Cardiac fibroblast (primary cell): ENCODE results near the gene ACTN1.
A peak's percentile ranks its signal among the peaks of the same experiment; 100 is the strongest.

Source experiments
- DNase-seq, 2 donors: peaks; one replicate each; pipeline versions ENCODE4 v3.0.0 to v3.0.0-alpha.2; 2010; ENCODE audit warnings: low read depth in 2 of 2
- H3K4me3 ChIP-seq, 2 donors: replicated peaks in 1 of 2; 1 replicate in 1 of 2; 2 replicates in 1 of 2; pipeline ENCODE4 v1.5.1; 2011; ENCODE audit warnings: low read depth in 2 of 2, low read length in 2 of 2, mild to moderate bottlenecking in 2 of 2, moderate library complexity in 1 of 2
- TF ChIP-seq, protein P1 (sequence below): IDR thresholded peaks from one replicate; pipeline ENCODE4 v1.5.1; 2011; ENCODE audit warnings: low read depth, mild to moderate bottlenecking, low read length, inconsistent platforms

ACTN1 gene

DNA sequence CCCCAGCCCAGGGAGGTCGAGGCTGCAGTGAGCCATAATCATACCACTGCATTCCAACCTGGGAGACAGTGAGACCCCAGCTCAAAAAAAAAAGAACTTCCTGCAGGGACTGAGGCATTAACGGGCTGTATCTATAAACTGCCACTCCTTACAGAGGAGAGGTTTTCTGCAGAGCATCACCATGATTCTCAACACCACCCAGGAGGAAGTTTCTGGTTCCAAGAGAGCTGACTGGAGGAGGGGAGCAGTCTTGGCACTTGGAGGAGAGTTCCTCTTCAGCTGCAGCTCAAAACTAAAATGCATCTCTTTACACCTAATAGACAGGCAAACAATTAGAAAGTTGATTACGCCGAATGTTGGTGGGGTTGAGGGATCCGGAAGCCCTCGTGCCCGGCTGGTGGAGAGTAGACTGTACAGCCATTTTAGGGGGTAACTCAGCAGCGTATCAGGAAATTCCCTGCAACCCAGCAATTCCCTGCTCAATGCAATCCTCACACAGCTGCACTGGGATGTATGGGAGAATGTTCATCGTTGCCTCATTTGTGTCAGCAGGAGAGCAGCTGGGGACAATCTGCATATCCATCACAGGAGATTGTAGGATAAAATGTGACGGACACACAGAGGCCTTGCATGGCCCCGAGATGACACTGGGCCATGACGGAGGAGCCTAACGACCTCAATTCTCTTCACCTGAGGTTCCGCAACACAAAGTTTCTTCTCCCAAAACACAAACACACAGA is 36.6 kb downstream of the ACTN1 start:
- TF ChIP-seq, protein P1, sequence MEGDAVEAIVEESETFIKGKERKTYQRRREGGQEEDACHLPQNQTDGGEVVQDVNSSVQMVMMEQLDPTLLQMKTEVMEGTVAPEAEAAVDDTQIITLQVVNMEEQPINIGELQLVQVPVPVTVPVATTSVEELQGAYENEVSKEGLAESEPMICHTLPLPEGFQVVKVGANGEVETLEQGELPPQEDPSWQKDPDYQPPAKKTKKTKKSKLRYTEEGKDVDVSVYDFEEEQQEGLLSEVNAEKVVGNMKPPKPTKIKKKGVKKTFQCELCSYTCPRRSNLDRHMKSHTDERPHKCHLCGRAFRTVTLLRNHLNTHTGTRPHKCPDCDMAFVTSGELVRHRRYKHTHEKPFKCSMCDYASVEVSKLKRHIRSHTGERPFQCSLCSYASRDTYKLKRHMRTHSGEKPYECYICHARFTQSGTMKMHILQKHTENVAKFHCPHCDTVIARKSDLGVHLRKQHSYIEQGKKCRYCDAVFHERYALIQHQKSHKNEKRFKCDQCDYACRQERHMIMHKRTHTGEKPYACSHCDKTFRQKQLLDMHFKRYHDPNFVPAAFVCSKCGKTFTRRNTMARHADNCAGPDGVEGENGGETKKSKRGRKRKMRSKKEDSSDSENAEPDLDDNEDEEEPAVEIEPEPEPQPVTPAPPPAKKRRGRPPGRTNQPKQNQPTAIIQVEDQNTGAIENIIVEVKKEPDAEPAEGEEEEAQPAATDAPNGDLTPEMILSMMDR = no peak
- H3K4me3 ChIP-seq = no peak overlapping the region
- DNase-seq = no peak

DNA sequence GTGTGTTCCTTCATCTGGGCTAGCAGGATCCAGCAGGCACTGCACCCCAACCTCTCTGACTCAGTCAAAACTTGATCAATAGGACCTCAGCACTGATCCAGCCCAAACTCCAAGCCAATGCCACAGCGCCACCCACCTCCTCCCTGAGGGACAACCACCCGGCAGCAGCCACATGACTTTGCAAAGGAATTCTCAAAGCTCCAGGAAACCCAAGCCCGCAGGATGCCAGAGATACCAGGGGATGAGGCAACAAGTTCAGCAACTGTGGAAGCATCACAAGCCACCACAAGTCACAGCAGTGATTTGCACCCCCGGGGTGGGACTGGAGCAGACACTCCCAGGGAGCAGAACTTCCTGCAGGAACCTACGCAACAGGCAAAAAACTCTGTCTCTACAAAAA is 37.3 kb downstream of the ACTN1 start:
- TF ChIP-seq, protein P1 = peak; percentile 64
- DNase-seq = peak; percentile 91 to 96

DNA sequence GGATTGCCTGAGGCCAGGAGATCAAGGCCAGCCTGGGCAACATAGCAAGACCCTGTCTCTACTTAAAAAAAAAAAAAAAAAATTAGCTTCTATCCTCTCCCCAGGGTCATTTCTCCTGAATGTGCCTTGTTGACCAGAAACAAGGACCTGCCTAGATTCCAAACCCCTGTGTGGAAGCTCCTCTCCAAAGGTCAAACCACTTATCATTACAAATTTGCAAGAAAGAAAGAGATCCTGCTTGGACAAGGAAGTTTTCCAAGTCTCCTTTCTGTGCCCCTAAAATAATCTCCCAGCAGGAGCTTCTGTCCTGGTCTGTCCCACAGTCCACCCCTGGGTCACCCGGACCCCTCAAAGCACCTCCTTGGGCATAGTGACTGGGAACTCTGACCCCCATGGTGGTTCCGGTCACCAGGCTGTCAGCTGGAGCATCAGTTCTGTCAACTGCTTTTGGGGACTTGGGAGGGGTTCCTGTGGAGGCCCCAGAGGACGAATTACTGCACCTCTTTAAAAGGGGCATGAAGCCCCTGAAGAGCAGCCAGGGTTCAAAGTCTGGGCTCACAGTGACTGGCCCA is 38.4 kb downstream of the ACTN1 start:
- TF ChIP-seq, protein P1 = no peak
- no peak overlapping the region for H3K4me3 ChIP-seq
- DNase-seq = no peak

More for the DNA sequence above, 37.3 kb downstream of the ACTN1 start:
- H3K4me3 ChIP-seq = no peak overlapping the region

DNA sequence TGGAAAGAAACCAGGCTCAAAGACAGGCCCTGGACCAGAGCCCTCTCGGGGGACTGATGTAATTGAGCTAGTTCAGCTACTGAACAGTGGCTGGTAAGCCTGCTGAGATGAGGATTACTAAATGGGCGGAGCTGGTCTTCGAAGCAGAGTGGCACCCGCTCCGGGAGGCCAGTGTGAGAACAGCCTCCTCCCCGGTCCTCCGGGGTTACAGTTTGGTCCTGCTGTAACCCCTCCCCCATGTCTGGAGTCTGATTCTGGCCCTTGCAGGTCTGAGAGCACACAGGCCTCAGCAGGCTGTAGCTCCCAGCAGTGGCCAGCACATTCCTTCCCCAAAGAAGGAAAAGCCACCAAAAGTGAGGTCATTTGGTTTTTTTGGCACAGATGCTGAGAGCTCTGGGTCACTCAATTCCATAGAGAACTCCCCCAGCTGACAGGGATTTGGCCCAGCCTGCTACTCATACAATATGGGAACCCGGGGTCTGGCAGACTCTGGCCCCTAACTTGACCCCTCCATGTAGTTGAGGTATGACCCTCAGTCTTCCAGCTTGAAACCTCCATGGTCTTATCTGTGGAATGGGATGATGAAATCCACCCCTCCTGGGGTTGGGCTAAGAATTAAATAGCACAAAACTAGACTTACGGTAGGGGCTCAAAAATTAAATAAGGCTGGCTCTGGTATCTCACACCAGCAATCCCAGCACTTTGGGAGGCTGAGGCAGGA is 39.0 kb downstream of the ACTN1 start:
- H3K4me3 ChIP-seq = no peak overlapping the region
- TF ChIP-seq, protein P1 = no peak
- DNase-seq = peak; percentile 97 to 99

DNA sequence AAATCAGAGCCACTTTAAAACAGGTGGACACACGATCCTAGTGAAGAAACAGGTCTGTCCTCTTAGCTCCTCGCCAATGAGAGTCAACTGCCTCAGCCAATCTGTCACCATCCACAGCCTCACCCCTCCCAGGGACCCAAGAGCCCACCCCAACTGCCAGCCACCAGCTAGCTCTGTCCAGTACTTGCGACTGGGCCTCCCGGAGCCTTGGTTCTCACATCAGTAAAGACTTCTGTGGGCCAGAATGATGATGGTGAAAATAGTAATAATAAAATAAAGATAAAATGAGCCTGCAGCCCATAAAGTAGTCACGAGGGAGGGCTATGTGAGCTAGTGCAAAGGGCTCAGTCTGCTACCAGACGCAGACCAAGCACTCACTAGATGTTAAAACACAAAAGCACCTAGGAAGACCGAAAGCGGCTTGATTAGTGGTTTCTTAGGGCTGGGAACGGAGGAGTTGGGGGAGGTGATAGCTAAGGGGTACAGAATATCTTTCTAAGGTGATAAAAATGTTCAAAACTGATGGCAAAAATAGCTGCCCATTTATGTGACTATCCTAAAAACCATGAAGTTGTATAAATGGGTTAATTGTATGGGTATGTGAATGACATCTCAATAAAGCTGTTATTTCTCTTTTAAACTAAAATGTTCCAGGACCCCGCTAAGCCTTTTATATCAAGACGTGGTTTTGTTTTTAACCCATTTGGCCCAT is 39.8 kb downstream of the ACTN1 start:
- DNase-seq = peak in 1 of 2 donors; percentile 41
- H3K4me3 ChIP-seq = no peak overlapping the region
- TF ChIP-seq, protein P1 = no peak

DNA sequence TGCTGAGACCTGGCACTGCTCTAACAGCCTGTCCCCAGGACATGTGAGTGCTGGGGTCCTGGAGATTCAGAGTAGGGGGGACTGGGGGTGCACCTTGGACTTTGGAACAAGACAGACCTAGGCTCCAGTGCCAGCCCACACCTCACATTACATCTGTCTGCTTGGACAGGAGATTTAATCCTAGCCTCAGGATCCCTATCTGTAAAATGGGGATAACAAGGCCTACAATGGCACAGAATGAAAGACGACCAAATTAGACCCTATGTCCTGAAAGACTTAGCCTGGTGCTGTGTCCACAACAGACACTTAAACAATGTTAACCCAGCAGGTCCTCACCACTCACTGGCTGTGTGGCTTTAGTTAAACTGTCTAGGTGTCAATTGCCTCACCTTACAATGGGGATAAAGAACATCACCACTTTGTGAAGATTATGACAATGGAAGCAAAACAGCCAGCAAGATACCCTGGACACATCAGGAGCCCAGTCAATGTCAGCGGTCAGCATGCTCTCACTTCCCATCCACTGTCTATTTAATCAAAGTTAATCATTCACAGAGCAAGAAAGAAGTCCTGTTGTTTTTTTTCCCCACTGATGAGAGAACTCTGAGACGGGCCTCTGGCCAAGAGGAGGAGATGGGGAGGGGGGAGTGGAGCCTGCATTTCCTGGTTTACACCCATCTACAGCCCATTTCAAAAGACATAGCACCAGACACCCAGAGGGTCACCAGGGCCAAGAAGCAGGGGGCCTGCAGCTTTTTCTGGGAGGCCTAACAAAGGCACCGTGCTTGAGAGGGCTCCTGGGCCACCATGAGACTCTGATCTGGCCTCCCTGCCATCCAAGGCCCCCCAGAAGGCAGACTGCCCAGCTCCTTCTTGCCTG is 40.6 kb downstream of the ACTN1 start:
- peak; percentile 43 to 53 for DNase-seq
- no peak overlapping the region for H3K4me3 ChIP-seq
- TF ChIP-seq, protein P1 = no peak
